B cell (primary cell): ENCODE results near the gene BICRAL.
"Not testable (repeated sequence)": the region's sequence is repeated elsewhere in the genome, so short reads cannot be mapped to it uniquely, and the experiment has no call there.

ENCODE experiments used
- EZH2 ChIP-seq: IDR thresholded peaks from 2 replicates; pipeline ENCODE4 v1.6.1; 2012; ENCODE audit warnings: borderline replicate concordance, low read depth, mild to moderate bottlenecking, moderate library complexity, low read length; ENCODE audit not compliant: insufficient read depth, poor library complexity, severe bottlenecking
- TF ChIP-seq, protein P1 (sequence below): fragments of 200-600 bp; IDR thresholded peaks from one replicate; pipeline ENCODE4 v1.8.0; 2022; ENCODE audit warnings: antibody characterized with exemption, mild to moderate bottlenecking

DNA sequence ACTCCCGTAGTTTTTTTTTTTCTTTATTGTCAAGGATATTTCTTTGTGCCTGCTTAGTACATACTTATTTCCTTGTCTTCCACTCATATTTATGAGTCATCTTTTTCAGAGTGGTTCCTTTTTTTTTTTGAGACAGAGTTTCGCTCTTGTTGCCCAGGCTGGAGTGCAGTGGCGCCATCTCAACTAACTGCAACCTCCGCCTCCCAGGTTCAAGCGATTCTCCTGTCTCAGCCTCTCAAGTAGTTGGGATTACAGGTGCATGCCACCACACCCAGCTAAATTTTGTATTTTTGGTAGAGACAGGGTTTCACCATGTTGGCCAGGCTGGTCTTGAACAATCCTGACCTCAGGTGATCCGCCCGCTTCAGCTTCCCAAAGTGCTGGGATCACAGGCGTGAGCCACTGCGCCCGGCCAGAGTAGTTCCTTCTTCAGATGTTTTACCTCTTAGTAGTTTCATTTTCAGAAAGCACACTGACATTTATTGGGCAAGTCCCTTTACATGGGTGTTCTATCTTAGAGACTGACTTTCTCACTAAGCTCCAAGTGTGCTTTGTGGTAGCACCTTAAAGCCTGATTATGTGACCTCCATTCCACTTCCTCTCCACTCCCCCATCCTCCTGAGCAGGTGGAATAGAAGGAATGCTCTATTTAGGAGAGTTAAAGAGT is 6.9 kb upstream of the BICRAL start:
- TF ChIP-seq, protein P1, sequence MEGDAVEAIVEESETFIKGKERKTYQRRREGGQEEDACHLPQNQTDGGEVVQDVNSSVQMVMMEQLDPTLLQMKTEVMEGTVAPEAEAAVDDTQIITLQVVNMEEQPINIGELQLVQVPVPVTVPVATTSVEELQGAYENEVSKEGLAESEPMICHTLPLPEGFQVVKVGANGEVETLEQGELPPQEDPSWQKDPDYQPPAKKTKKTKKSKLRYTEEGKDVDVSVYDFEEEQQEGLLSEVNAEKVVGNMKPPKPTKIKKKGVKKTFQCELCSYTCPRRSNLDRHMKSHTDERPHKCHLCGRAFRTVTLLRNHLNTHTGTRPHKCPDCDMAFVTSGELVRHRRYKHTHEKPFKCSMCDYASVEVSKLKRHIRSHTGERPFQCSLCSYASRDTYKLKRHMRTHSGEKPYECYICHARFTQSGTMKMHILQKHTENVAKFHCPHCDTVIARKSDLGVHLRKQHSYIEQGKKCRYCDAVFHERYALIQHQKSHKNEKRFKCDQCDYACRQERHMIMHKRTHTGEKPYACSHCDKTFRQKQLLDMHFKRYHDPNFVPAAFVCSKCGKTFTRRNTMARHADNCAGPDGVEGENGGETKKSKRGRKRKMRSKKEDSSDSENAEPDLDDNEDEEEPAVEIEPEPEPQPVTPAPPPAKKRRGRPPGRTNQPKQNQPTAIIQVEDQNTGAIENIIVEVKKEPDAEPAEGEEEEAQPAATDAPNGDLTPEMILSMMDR, result not testable (repeated sequence)
- not testable (repeated sequence) for TF ChIP-seq EZH2
